Natural killer cell (primary cell): Measurements from ENCODE around the gene FAM153A. TPM values are rescaled to one million over a fixed set of nuclear protein-coding genes. Genes with fewer than 3 reads are reported as not detected.
"Not testable (repeated sequence)": the region's sequence is repeated elsewhere in the genome, so short reads cannot be mapped to it uniquely, and the experiment has no call there.

Experiments
- ATAC-seq, 3 donors: fragments of 150-1000 bp in 2 of 3; fragments of 200-7000 bp in 1 of 3; cut with Tn5 transposase; 1 replicate in 1 of 3; 2 replicates in 2 of 3; pipeline ENCODE4 v1.10.0; 2021; ENCODE audit warnings: mild to moderate bottlenecking in 2 of 3, moderate library complexity in 2 of 3
- DNase-seq, 2 donors: peaks; one replicate each; pipeline versions ENCODE4 v3.0.0 to v3.0.0-alpha.2; 2013 to 2021; ENCODE audit warnings: mixed read lengths in 1 of 2
- H3K27ac ChIP-seq: one replicate; pipeline ENCODE4 v1.5.1; 2013; ENCODE audit warnings: mild to moderate bottlenecking, low read length
- H3K27me3 ChIP-seq: one replicate; pipeline ENCODE4 v1.6.1; 2013; ENCODE audit warnings: low read length; ENCODE audit not compliant: control insufficient read depth, insufficient read depth
- H3K36me3 ChIP-seq: one replicate; pipeline ENCODE4 v1.6.1; 2013; ENCODE audit warnings: low read length; ENCODE audit not compliant: control insufficient read depth, insufficient read depth
- H3K4me1 ChIP-seq: one replicate; pipeline ENCODE4 v1.6.1; 2013; ENCODE audit warnings: low read length; ENCODE audit not compliant: control insufficient read depth, insufficient read depth
- H3K4me3 ChIP-seq: one replicate; pipeline ENCODE4 v1.5.1; 2013; ENCODE audit warnings: low read length
- H3K9me3 ChIP-seq: one replicate; pipeline ENCODE4 v1.6.1; 2013; ENCODE audit warnings: low read length; ENCODE audit not compliant: control insufficient read depth, insufficient read depth
- H3K27ac Mint-ChIP-seq, 2 donors: one replicate each; pipeline ENCODE4 v1.8.0; 2022; ENCODE audit warnings: mild to moderate bottlenecking in 2 of 2, mixed read lengths in 2 of 2, moderate library complexity in 1 of 2
- H3K27me3 Mint-ChIP-seq, 2 donors: one replicate each; pipeline ENCODE4 v1.8.0; 2022; ENCODE audit warnings: low read depth in 2 of 2, mixed read lengths in 2 of 2
- H3K36me3 Mint-ChIP-seq: one replicate; pipeline ENCODE4 v1.8.0; 2022; ENCODE audit warnings: mixed read lengths
- H3K4me1 Mint-ChIP-seq, 2 donors: one replicate each; pipeline ENCODE4 v1.8.0; 2022; ENCODE audit warnings: mixed read lengths in 2 of 2
- H3K4me3 Mint-ChIP-seq: one replicate; pipeline ENCODE4 v1.8.0; 2022; ENCODE audit warnings: mild to moderate bottlenecking, moderate library complexity, mixed read lengths
- H3K9me3 Mint-ChIP-seq, 2 donors: one replicate each; pipeline ENCODE4 v1.8.0; 2022; ENCODE audit warnings: mixed read lengths in 2 of 2
- WGBS: methylation state at CpG from one replicate; pipeline ENCODE4 v1.1.7; 2013; ENCODE audit warnings: missing lambda C conversion rate; ENCODE audit not compliant: insufficient coverage; 5-methylcytosine and 5-hydroxymethylcytosine counted together
- intact Hi-C: fragments of 100-400 bp; cut with micrococcal nuclease; formaldehyde crosslinking; loops from one replicate; pipeline ENCODE4 v1.14.2; 2022
- total RNA-seq, 4 donors: library from RNA; stranded (reverse); fragments of 120-200 nt in 1 of 4; gene quantifications; one replicate each; pipeline versions ENCODE4 v1.2.3 to v1.2.4, GENCODE V29; 2013 to 2022

FAM153A gene
- total RNA-seq, 3 donors from 2014 or later (not counting 1 experiment from before 2014, with no cell fraction given): 0.63 to 3.5 (median 0.85) TPM

- H3K4me1 Mint-ChIP-seq, DNase-seq, H3K4me3 Mint-ChIP-seq, H3K27ac Mint-ChIP-seq, H3K36me3 Mint-ChIP-seq, H3K4me1 ChIP-seq, H3K27me3 Mint-ChIP-seq, H3K9me3 Mint-ChIP-seq, H3K27ac ChIP-seq, H3K4me3 ChIP-seq, intact Hi-C loops, H3K9me3 ChIP-seq, ATAC-seq, H3K27me3 ChIP-seq, H3K36me3 ChIP-seq: not testable (repeated sequence)
- WGBS: 69% methylated on average over 3 of the region's 23 CpGs
These were observed 530 bp downstream of the FAM153A start for GRCh38 chr5:177782169-177782568.

- H3K4me1 Mint-ChIP-seq, H3K9me3 Mint-ChIP-seq, H3K27me3 Mint-ChIP-seq, intact Hi-C loops, H3K27me3 ChIP-seq, H3K4me3 ChIP-seq, H3K4me1 ChIP-seq, DNase-seq, H3K9me3 ChIP-seq, H3K4me3 Mint-ChIP-seq, ATAC-seq, H3K27ac ChIP-seq, H3K36me3 ChIP-seq, H3K27ac Mint-ChIP-seq, H3K36me3 Mint-ChIP-seq: not testable (repeated sequence)
- WGBS: no CpG with 5 or more reads among the region's 3 CpGs
These were observed 11.5 kb downstream of the FAM153A start for GRCh38 chr5:177771206-177771605.

- H3K36me3 Mint-ChIP-seq, H3K9me3 Mint-ChIP-seq, H3K27me3 ChIP-seq, H3K27ac ChIP-seq, ATAC-seq, intact Hi-C loops, H3K36me3 ChIP-seq, H3K4me1 Mint-ChIP-seq, DNase-seq, H3K9me3 ChIP-seq, H3K27ac Mint-ChIP-seq, H3K4me1 ChIP-seq, H3K4me3 Mint-ChIP-seq, H3K4me3 ChIP-seq, H3K27me3 Mint-ChIP-seq: not testable (repeated sequence)
- WGBS: 63% methylated on average over 1 of the region's 2 CpGs
These were observed 12.1 kb downstream of the FAM153A start for GRCh38 chr5:177770646-177771045.

GRCh38 chr5:177763737-177764508, 18.8 kb downstream of the FAM153A start:
- 80% methylated on average over 2 of the region's 15 CpGs for WGBS
- H3K4me1 Mint-ChIP-seq, H3K27ac Mint-ChIP-seq, intact Hi-C loops, H3K9me3 Mint-ChIP-seq, H3K27ac ChIP-seq, H3K4me3 Mint-ChIP-seq, DNase-seq, H3K4me1 ChIP-seq, H3K27me3 ChIP-seq, H3K36me3 ChIP-seq, ATAC-seq, H3K9me3 ChIP-seq, H3K27me3 Mint-ChIP-seq, H3K36me3 Mint-ChIP-seq, H3K4me3 ChIP-seq: not testable (repeated sequence)

- H3K27me3 Mint-ChIP-seq, intact Hi-C loops, H3K36me3 ChIP-seq, H3K4me3 ChIP-seq, DNase-seq, H3K27ac ChIP-seq, H3K4me1 Mint-ChIP-seq, H3K4me3 Mint-ChIP-seq, H3K36me3 Mint-ChIP-seq, H3K4me1 ChIP-seq, H3K27me3 ChIP-seq, ATAC-seq, H3K9me3 ChIP-seq, H3K27ac Mint-ChIP-seq, H3K9me3 Mint-ChIP-seq: not testable (repeated sequence)
- WGBS: 95% methylated on average over 4 of the region's 8 CpGs
These were observed 21.7 kb downstream of the FAM153A start for GRCh38 chr5:177760954-177761353.

GRCh38 chr5:177747354-177747753, 35.3 kb downstream of the FAM153A start:
- H3K27ac ChIP-seq, H3K9me3 Mint-ChIP-seq, H3K36me3 Mint-ChIP-seq, H3K36me3 ChIP-seq, DNase-seq, H3K27me3 ChIP-seq, H3K4me3 Mint-ChIP-seq, H3K4me1 ChIP-seq, ATAC-seq, intact Hi-C loops, H3K9me3 ChIP-seq, H3K27me3 Mint-ChIP-seq, H3K4me3 ChIP-seq, H3K27ac Mint-ChIP-seq, H3K4me1 Mint-ChIP-seq: not testable (repeated sequence)
- no CpG with 5 or more reads among the region's 2 CpGs for WGBS

GRCh38 chr5:177724858-177725257, 57.8 kb downstream of the FAM153A start:
- H3K4me3 Mint-ChIP-seq, H3K36me3 Mint-ChIP-seq, ATAC-seq, intact Hi-C loops, H3K9me3 Mint-ChIP-seq, H3K9me3 ChIP-seq, H3K27ac Mint-ChIP-seq, DNase-seq, H3K4me3 ChIP-seq, H3K27me3 Mint-ChIP-seq, H3K27ac ChIP-seq, H3K4me1 Mint-ChIP-seq, H3K36me3 ChIP-seq, H3K27me3 ChIP-seq, H3K4me1 ChIP-seq: not testable (repeated sequence)
- no CpG with 5 or more reads among the region's 7 CpGs for WGBS

GRCh38 chr5:177723831-177724485, 58.7 kb downstream of the FAM153A start:
- ATAC-seq, H3K27me3 Mint-ChIP-seq, H3K4me3 Mint-ChIP-seq, DNase-seq, H3K27me3 ChIP-seq, H3K9me3 ChIP-seq, H3K4me1 Mint-ChIP-seq, H3K9me3 Mint-ChIP-seq, H3K4me1 ChIP-seq, H3K36me3 Mint-ChIP-seq, H3K27ac ChIP-seq, H3K36me3 ChIP-seq, H3K27ac Mint-ChIP-seq, intact Hi-C loops, H3K4me3 ChIP-seq: not testable (repeated sequence)
- no CpG with 5 or more reads among the region's 6 CpGs for WGBS
